HG03439 (cell line): Measurements from ENCODE around the gene ARIH2.
"Not testable (repeated sequence)": the region's sequence is repeated elsewhere in the genome, so short reads cannot be mapped to it uniquely, and the experiment has no call there.

Source experiments
- ATAC-seq: cut with Tn5 transposase; IDR thresholded peaks from one replicate; pipeline ENCODE4 v1.9.1; 2021; ENCODE audit warnings: mild to moderate bottlenecking, moderate library complexity; ENCODE audit not compliant: unreplicated experiment

Gene ARIH2

GRCh38 chr3:48918388-48919214 is at the start of gene ARIH2:
Gene ARIH2, plus strand, starts transcription at chr3:48918842. Its CDS starts 8,717 bp downstream, at chr3:48927559.
- peak; percentile 80 for ATAC-seq

- ATAC-seq = no peak
Measured at GRCh38 chr3:48877671-48878070, 41.0 kb upstream of the ARIH2 start.

GRCh38 chr3:48879307-48879993 is 39.2 kb upstream of the ARIH2 start:
- ATAC-seq = no peak

- no peak for ATAC-seq
Measured at GRCh38 chr3:48879994-48880377, 38.7 kb upstream of the ARIH2 start.

- ATAC-seq = no peak
Measured at GRCh38 chr3:48881006-48881405, 37.6 kb upstream of the ARIH2 start.

- no peak for ATAC-seq
Measured at GRCh38 chr3:48881652-48882114, 37.0 kb upstream of the ARIH2 start.

GRCh38 chr3:48885753-48886152 is 32.9 kb upstream of the ARIH2 start:
- no peak for ATAC-seq

GRCh38 chr3:48891606-48892005 is 27.0 kb upstream of the ARIH2 start:
- no peak for ATAC-seq

GRCh38 chr3:48894516-48894915 is 24.1 kb upstream of the ARIH2 start:
- no peak for ATAC-seq

GRCh38 chr3:48896936-48897335 is 21.7 kb upstream of the ARIH2 start:
- ATAC-seq = no peak

- ATAC-seq = peak; percentile 6
Measured at GRCh38 chr3:48897460-48898376, 20.9 kb upstream of the ARIH2 start.

GRCh38 chr3:48898383-48899234 is 20.0 kb upstream of the ARIH2 start, which contains the start of gene SLC25A20:
Gene SLC25A20, minus strand, starts transcription at chr3:48898882. Its CDS starts 88 bp downstream, at chr3:48898794.
- ATAC-seq = peak; percentile 87

- ATAC-seq = no peak
Measured at GRCh38 chr3:48899273-48899672, 19.4 kb upstream of the ARIH2 start.

GRCh38 chr3:48907026-48907425 is 11.6 kb upstream of the ARIH2 start:
- ATAC-seq = not testable (repeated sequence)

GRCh38 chr3:48915296-48915695 is 3.3 kb upstream of the ARIH2 start:
- ATAC-seq = no peak

- ATAC-seq = peak; percentile 25
Measured at GRCh38 chr3:48919215-48920138, 835 bp downstream of the ARIH2 start.

GRCh38 chr3:48926425-48927392 is 8.1 kb downstream of the ARIH2 start:
- ATAC-seq = no peak

- ATAC-seq = no peak
Measured at GRCh38 chr3:48927928-48928327, 9.3 kb downstream of the ARIH2 start.
